Right renal pelvis (tissue), 4 donors: ENCODE results near the gene FAM83G. TPM values are rescaled to one million over a fixed set of nuclear protein-coding genes. Genes with fewer than 3 reads are reported as not detected.
"Not testable (repeated sequence)": the region's sequence is repeated elsewhere in the genome, so short reads cannot be mapped to it uniquely, and the experiment has no call there.

Experiments used
- DNase-seq, 4 donors: peaks; one replicate each; pipeline ENCODE4 v3.0.0-alpha.2; 2013; ENCODE audit warnings: low read depth in 4 of 4, low spot score in 3 of 4, missing footprints in 1 of 4
- polyA plus RNA-seq, 4 donors: library from polyadenylated mRNA; unstranded; fragments of 120-200 nt; gene quantifications; one replicate each; pipeline ENCODE4 v1.2.1, GENCODE V29; 2013; ENCODE audit not compliant: insufficient read length in 4 of 4

Gene FAM83G
- polyA plus RNA-seq, 4 donors = 6.9 to 8.5 (median 7.4) TPM

- no peak for DNase-seq
These were observed 19.8 kb upstream of the FAM83G start for GRCh38 chr17:19024101-19025078.

DNA sequence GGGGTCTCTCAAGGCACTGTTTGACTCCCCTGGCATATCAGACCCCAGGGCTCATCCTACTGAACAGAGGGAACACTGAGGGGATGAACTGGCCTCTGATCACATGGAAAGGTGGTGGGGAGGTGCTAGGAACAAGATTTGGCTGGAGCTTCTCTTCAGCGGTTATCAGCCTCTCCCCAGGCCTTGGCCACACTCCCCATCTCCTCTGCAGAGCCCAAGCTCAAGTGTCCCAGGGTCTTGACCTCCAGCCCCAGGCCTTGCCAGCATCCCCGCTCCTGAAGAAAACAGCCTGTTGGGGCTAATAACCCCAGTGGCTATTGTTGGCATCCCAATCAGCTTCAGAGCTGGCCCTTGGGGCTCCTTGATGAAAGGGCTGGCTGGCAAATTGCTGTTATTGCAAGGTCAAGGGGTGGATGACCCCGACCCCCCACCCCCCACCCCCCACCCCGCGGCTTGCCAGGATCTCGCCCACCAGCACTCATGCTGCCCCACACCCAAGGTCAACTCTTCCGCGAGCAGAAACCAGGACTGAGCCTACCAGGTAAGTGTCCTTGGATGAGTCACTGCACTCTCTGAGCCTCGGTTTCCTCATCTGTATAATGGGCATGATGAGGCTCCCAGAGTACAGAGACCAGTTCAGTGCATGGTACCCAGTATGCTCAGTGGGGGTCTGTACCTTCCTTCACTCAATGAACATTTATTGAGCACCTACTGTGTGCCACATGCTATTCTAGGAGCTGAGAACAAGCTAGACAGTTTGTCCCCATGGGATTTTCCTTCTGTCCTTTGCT, 18.8 kb upstream of the FAM83G start:
- DNase-seq = no peak

DNA sequence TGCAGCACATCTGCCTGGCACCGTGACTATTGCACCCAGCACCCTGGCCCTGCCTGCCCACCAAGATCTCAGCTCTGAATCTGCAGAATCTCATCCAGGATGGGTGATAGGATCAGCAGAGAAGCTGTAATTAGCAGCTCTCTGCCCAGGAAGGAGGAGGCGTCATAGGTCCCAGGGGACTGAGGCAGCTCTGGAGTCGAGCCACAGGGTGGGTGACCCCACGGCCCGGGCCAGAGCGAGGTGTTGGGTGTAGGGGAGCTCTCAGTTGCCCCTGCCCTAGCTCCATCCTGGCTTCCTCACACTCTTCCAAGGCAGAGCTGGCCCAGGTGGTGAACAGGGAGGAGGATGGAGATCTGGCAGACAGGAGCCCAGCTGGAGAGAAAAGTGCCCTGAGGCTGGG, 18.2 kb upstream of the FAM83G start:
- DNase-seq = no peak

DNA sequence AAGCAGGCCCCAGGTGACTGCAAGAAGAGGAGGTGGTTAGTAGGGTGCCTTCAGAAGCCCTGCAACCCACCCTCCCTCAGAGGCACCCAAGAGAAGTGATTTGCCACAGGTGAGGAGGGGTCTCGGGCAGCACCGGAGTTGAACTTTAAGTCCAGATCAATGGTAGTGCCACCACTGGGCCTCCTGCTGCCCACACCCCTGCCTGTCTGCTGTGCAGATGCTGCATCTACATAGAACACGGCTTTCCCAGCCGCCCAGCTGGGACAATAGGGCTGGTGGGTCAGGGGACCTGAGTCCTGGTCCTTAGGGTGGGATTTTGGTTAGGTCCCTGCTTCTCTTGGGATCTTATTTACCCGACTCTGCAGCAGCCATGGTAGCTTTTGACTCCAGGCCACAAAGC, 17.6 kb upstream of the FAM83G start:
- no peak for DNase-seq

- DNase-seq = no peak
These were observed 17.1 kb upstream of the FAM83G start for GRCh38 chr17:19021622-19022083.

DNA sequence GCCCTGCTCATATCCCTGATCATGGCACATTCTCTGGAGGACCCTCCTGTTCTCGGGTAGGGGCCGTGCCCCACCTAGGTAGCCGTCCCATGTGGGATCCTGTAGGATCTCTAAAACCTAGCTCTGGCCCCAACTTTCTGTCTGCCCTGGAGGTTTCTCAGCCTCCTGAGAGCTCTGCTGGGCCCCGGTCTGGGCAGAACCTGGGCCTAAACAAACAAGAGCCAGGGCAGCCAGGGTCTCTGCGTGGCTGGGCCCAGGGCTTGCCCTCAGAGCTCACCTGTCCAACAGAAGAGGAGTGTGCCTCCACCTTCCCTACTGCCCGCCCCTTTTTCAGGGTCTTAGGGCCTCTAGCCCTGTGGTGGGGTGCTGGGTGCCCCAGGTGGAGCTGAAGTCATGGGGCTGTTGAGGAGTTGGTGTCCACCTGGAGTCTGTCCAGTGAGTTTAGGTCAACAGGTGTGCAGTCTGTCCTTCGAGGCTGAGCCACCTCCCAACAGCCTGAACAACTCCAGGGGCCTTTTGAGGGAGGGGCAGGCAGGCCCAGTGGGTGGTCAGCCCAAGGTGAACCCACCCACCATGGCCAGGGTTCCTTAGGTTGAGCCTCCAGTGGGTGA, 16.6 kb upstream of the FAM83G start:
- DNase-seq = not testable (repeated sequence)

GRCh38 chr17:19020016-19020415, 15.5 kb upstream of the FAM83G start:
- DNase-seq = no peak

- DNase-seq = no peak
These were observed 14.7 kb upstream of the FAM83G start for GRCh38 chr17:19019041-19019941.

- DNase-seq = no peak
These were observed 14.0 kb upstream of the FAM83G start for GRCh38 chr17:19018600-19018950.

- DNase-seq = no peak
These were observed 13.4 kb upstream of the FAM83G start for GRCh38 chr17:19017804-19018599.

DNA sequence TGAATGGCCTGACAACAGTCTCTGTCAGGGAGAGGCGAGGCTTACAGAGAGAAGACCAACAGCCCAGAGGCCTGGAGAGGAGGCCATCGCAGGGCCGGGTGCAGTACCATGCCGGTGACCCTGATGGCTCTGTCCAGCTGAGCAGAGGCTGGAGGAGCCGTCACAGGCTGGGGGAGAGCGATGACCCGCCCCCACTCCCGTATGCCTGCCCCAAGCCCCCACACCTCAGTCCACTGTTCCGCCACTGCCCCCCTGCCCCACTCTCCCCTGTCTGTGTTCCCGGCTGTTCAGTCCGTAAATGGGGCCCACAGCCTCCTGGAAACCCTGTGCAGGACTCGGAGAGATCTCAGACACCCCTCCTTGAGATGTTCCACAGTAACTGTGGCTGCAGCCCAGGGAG, 12.8 kb upstream of the FAM83G start:
- no peak for DNase-seq

DNA sequence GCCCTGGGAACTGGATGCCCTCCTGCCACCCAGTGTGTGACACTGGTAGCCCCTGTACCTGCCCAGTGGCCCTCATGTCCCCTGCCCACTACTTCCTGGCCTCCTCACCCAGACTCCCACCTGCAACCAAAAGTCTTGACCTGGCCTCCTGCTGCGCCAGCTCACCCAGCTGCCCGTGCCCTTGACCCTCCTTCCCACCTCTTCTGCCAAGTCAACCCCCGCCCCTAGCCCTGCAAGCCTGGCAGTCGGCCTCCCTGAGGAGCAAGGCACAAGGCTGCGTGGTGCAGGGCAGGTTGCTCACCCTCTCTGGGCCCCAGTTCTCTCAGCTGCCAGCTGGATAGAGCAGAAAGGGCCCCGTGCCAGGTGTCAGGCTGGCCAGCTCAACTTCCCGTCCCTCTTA, 12.3 kb upstream of the FAM83G start:
- DNase-seq = no peak

- DNase-seq = no peak
These were observed 11.7 kb upstream of the FAM83G start for GRCh38 chr17:19016297-19016696.

DNA sequence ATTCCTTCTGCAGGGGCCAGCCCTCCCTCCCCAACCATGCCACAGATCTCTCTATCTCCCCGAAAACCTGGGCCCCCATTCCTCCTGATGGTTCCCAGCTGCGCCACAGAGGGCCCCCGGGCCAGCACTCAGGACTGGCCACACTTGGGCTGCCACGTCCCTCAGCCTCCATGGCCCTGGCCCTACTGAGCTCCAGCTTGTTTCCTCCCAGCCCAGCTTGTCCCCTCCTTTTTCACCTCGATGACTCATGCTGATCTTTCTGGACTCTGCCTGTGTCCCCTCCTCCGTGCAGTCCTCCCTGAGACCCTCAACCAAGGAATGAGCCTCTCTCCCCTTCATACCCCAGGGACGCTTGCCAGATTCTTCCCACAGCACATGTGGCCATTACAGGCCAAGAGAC, 10.9 kb upstream of the FAM83G start:
- no peak for DNase-seq

GRCh38 chr17:19014628-19015215, 10.2 kb upstream of the FAM83G start:
- no peak for DNase-seq

GRCh38 chr17:19013806-19014627, 9.5 kb upstream of the FAM83G start:
- DNase-seq = no peak

DNA sequence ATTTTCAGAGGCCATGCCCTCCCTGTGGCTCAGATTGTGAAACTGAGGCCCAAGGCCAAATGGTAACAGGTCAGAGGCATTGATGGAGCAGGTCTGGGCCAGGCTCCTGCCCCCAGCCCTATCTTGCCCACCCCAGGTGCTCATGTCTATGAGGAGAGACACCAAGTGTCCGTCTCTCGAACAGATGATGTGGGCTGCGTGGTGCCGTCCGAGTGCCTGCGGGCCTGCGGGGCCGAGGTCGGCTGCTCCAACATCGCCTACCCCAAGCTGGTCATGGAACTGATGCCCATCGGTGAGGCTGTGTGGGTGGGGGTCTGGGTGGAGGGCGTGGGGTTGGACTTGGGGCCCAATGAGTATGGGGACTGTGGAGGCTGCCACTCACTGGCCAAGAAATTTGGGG, 8.7 kb upstream of the FAM83G start:
- DNase-seq = no peak
